Urinary bladder (tissue), 4 donors: ENCODE results near the gene ARSB. TPM values are rescaled to one million over a fixed set of nuclear protein-coding genes. Genes with fewer than 3 reads are reported as not detected.

Experiments
- DNase-seq: peaks from one replicate; pipeline ENCODE4 v3.0.0-alpha.2; 2015; ENCODE audit errors: extremely low spot score
- H3K27ac ChIP-seq: one replicate; pipeline ENCODE4 v1.5.1; 2013; ENCODE audit warnings: low read depth, mild to moderate bottlenecking, moderate library complexity
- H3K36me3 ChIP-seq: one replicate; pipeline ENCODE4 v1.6.1; 2013; ENCODE audit warnings: mild to moderate bottlenecking, moderate library complexity; ENCODE audit not compliant: insufficient read depth
- H3K4me1 ChIP-seq: one replicate; pipeline ENCODE4 v1.6.1; 2013; ENCODE audit warnings: mild to moderate bottlenecking, moderate library complexity; ENCODE audit not compliant: insufficient read depth
- H3K4me3 ChIP-seq: one replicate; pipeline ENCODE4 v1.5.1; 2013; ENCODE audit warnings: low read depth, low read length
- WGBS: extraction: QIAGEN DNeasy Blood & Tissue Kit; methylation state at CpG from one replicate; pipeline ENCODE4 v1.1.7; 2013; 5-methylcytosine and 5-hydroxymethylcytosine counted together
- polyA plus RNA-seq: library from polyadenylated mRNA; stranded (reverse); fragments of 200-250 nt; gene quantifications from one replicate; pipeline ENCODE4 v1.2.3, GENCODE V29; 2013
- total RNA-seq: library from RNA; depleted of rRNA; stranded (reverse); fragments of >200 nt; gene quantifications from one replicate; pipeline ENCODE4 v1.2.3, GENCODE V29; 2014
- donor health status: healthy with polysubstance abuse.
- donor health status: healthy.

ARSB gene
- total and polyA plus RNA-seq, 2 donors: 7.6 to 27.0 TPM

GRCh38 chr5:79011219-79011836 lies 26.2 kb upstream of the ARSB start:
- peaks cover 1% of the 10 kb centered on the region for H3K4me1 ChIP-seq
- H3K36me3 ChIP-seq: no peaks in the 10 kb centered on the region
- DNase-seq: no peak
- H3K4me3 ChIP-seq: no peak overlapping the region
- WGBS: 95% methylated on average over 1 of the region's 1 CpG
- no peak overlapping the region for H3K27ac ChIP-seq

DNA sequence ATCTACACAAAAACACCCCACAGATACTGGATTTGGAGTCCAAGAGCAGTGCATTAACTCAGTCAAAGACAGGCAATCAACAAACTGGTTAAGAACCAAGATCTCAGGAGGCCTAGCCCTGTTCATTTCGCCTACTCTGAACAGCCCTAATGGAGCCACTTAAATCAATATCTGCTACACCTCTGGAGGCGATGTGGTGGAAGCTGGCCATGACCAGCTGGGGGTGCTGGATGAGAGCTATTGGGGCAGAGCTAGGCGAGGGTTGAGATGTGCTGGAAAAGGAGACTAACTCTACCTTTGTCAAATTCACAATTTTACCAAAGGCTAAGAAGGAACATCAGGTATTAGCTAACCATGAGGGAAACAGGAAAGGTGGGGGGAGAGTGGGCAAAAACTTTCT lies 23.3 kb upstream of the ARSB start:
- no peak for DNase-seq
- H3K4me3 ChIP-seq: no peak overlapping the region
- no peaks in the 10 kb centered on the region for H3K36me3 ChIP-seq
- no peaks in the 10 kb centered on the region for H3K4me1 ChIP-seq
- 70% methylated on average over 3 of the region's 3 CpGs for WGBS
- H3K27ac ChIP-seq: no peak overlapping the region

DNA sequence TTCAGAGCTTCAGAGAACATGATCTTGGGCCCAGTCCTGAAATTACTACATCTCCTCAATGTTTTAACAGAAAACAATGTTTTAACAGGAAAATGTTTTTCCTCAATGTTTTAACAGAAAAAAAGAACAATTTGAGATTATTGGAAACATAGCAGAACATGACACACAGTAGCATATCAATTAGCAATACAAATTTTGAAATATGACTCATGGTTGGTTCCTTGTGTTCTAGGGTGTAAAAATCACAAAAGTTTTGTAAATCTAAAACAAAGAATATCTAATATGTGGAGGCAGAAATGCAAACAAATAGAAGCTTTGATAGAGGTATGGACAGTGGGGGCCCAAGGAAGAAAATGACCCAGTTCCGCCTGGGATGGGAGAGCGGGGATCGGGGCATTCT lies 22.8 kb upstream of the ARSB start:
- Histone ChIP-seq H3K4me3 (no peak overlapping the region), H3K36me3 (no peaks in the 10 kb centered on the region), H3K27ac (no peak overlapping the region), H3K4me1 (no peaks in the 10 kb centered on the region)
- no peak for DNase-seq
- 98% methylated on average over 3 of the region's 3 CpGs for WGBS

DNA sequence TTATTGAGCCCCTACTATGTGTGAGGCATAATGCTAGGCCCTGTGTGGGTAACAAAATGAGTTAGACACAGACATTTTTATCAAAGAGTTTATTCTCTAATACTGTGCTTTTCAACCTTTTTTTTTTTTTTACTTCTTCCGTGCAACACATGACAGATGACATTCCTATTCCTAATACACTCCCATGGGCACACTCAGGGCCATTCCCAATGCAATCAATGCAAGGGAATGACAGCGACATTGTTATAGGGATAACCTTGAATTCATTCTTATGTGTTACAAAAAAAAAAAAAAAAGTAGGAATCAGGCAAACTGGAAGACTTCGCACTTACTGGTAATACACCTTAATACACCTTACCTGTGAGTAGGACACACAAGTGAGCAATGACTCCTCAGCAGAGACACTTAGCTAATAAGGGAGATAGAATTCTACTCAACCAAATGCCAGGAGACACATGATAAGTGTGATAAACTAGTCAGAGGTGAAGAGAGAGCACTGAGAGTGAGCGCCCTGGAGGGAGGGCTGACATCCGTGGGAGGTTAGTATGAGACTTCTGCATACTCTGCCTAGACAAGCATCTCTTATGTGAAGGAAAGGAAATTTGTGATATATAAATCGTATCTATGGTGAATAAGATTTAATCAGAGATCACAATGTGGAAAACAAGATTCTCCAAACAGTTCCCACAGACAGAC lies 21.0 kb upstream of the ARSB start:
- DNase-seq: no peak
- Histone ChIP-seq H3K4me3 (no peak overlapping the region), H3K27ac (no peak overlapping the region), H3K36me3 (no peaks in the 10 kb centered on the region), H3K4me1 (no peaks in the 10 kb centered on the region)
- WGBS: 89% methylated on average over 6 of the region's 6 CpGs

DNA sequence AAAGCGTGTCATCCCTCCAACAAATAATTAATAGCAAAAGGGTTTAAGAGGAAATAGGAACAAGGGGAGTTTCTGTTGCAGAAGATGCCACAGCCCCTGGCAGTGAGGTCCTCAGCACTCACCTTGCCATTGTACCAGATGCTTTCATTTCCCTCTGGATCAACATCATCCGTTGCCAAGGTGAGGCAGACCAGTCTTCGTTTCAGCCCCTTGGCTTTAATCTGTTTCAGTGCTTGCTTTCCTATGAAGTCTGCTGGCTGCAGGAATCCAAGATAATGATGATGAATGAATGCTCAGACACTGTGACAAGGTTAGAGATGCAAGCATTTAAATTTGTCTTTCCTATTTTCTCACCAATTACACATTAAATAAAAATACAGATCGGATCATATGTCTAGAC lies 20.0 kb upstream of the ARSB start:
- WGBS: 72% methylated on average over 4 of the region's 4 CpGs
- no peak overlapping the region for H3K4me3 ChIP-seq

DNA sequence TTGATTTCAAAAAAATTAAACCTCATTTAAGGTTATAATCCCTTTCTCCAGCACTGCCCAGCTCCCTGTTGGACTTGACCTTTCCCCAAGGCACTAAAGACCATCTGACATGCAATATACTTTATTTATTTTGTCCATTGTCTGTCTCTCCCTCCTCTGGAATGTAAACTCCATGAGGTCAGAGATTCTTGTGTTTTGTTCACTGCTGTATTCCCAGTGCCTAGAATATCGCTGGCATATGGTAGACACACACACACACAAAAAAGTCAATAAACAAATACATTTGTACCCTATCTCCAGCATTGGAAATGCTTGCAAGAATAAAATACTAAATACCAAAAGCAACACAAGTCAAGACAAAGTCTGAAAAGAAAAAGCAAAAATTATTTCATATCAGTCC lies 17.3 kb upstream of the ARSB start:
- Histone ChIP-seq H3K27ac (no peak overlapping the region), H3K4me1 (no peaks in the 10 kb centered on the region), H3K4me3 (no peak overlapping the region), H3K36me3 (no peaks in the 10 kb centered on the region)
- DNase-seq: no peak
- 80% methylated on average over 1 of the region's 1 CpG for WGBS

More for the DNA sequence above, 20.0 kb upstream of the ARSB start:
- Histone ChIP-seq H3K36me3 (no peaks in the 10 kb centered on the region), H3K27ac (no peak overlapping the region), H3K4me1 (no peaks in the 10 kb centered on the region)
- DNase-seq: no peak

- H3K4me3 ChIP-seq: no peak overlapping the region
- H3K27ac ChIP-seq: no peak overlapping the region
- no peak for DNase-seq
- H3K4me1 ChIP-seq: no peaks in the 10 kb centered on the region
- no peaks in the 10 kb centered on the region for H3K36me3 ChIP-seq
These were observed 16.4 kb upstream of the ARSB start for GRCh38 chr5:79001471-79001870.

DNA sequence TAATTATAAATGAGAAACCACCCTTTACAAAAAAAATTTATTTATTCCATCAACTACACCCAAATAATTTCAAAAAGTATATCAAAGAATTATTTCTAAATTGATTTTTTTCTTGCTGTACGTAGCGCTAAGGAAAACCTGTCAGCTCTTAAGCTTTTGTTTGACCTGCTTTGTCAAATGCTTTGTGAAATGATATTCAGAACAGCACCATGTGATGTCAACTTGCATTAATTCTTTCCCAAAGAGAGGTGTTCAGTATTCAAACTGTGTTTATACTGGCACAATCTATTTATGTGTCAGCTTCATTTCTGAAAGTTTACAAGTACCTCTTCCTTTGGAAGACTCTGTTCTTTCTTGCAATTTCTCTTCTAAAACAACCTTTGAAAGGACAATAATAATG lies 12.0 kb upstream of the ARSB start:
- no peaks in the 10 kb centered on the region for H3K36me3 ChIP-seq
- 91% methylated on average over 2 of the region's 2 CpGs for WGBS
- H3K4me1 ChIP-seq: no peaks in the 10 kb centered on the region
- H3K27ac ChIP-seq: no peak overlapping the region
- H3K4me3 ChIP-seq: no peak overlapping the region
- DNase-seq: no peak

DNA sequence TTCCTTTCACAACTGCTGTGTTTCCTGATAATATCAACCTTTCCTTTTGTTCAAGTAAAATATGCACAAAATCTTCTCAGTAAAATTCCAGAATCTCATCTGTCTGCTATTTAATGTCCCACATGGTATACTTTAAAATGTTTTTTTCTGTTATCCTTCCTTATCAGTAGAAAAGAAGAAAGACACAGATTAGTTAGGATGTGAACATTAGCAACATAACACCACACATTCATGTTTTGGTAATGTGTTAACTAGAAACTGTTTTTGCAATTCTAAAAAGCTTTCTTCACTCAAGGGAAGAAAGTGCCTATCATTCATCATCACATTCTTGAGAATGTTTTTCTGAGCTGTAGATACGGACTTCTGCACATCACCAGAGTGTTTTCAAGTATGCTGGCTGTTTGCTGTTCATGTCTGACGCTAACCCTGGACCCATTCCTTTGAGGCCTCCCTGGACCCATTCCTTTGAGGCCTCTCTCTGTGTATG lies 10.5 kb upstream of the ARSB start:
- no peaks in the 10 kb centered on the region for H3K36me3 ChIP-seq
- no peak overlapping the region for H3K4me3 ChIP-seq
- H3K4me1 ChIP-seq: no peaks in the 10 kb centered on the region
- no peak overlapping the region for H3K27ac ChIP-seq
- no peak for DNase-seq
- 85% methylated on average over 2 of the region's 2 CpGs for WGBS

DNA sequence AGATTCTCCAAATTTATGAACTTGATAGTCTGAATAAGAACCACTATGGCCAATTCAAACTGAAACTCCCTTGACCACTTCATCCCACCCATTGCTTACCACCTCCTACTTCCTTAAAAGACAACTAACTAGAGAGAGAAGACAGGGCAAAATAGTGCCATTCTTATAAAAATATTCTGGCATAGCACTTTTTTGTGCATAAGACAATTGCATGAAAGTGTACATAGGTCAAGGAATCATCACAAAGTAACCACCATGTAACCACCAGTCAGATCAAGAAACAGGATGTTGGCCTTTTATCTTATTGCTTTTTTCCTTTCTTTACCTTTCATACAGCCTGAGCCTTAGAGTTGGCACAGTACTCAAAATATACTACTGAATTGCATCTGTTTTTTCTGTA lies 8.1 kb upstream of the ARSB start:
- no peak for DNase-seq
- Histone ChIP-seq H3K36me3 (no peaks in the 10 kb centered on the region), H3K4me1 (no peaks in the 10 kb centered on the region), H3K4me3 (no peak overlapping the region), H3K27ac (no peak overlapping the region)

DNA sequence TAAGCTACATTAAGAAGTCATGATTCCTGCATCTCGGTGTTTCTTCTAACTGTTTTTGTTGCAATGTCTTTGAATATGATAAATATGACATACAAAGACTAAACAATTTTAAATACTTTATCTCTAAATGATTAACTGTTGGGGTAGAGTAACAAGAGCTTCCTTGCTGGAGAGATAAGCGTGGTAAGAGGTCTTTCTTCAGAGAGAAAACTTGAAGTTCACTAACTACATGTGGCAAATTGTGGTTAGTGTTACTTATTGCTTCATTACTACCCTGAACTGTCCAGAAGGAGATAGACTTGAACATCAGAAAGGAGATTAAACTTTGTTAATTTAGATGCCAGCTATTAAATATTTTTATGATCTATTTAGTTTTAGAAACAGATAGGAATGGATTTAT lies 7.0 kb upstream of the ARSB start:
- 49% methylated on average over 2 of the region's 2 CpGs for WGBS
- DNase-seq: no peak

DNA sequence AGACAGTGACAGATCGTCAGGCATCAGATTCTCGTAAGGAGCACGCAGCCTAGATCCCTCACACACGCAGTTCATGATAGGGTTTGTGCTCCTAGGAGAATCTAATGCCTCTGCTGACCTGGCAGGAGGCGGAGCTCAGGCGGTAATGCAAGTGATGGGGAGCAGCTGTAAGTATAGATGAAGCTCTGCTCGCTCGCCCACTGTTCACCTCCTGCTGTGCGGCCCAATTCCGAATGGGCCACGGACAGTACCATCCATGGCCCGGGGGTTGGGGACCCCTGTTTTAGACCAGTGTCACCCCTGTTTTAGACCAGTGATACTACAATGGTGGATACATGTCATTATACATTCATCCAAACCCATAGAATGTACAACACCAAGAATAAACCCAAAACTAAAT lies 4.0 kb upstream of the ARSB start:
- no peak overlapping the region for H3K27ac ChIP-seq
- no peaks in the 10 kb centered on the region for H3K36me3 ChIP-seq
- H3K4me1 ChIP-seq: no peaks in the 10 kb centered on the region
- DNase-seq: no peak
- 96% methylated on average over 12 of the region's 12 CpGs for WGBS
- H3K4me3 ChIP-seq: no peak overlapping the region

More for the DNA sequence above, 7.0 kb upstream of the ARSB start:
- Histone ChIP-seq H3K27ac (no peak overlapping the region), H3K36me3 (no peaks in the 10 kb centered on the region), H3K4me1 (no peaks in the 10 kb centered on the region), H3K4me3 (no peak overlapping the region)

- peaks cover 2% of the 10 kb centered on the region for H3K4me1 ChIP-seq
- no peaks in the 10 kb centered on the region for H3K36me3 ChIP-seq
- peak overlapping the region; percentile 98 for H3K27ac ChIP-seq
- 7% methylated on average over 11 of the region's 11 CpGs for WGBS
- H3K4me3 ChIP-seq: peak overlapping the region; percentile 91
- DNase-seq: no peak
These were observed 664 bp upstream of the ARSB start for GRCh38 chr5:78985725-78986223.

- Histone ChIP-seq H3K4me1 (peaks cover 2% of the 10 kb centered on the region), H3K4me3 (peak overlapping the region; percentile 91), H3K36me3 (no peaks in the 10 kb centered on the region), H3K27ac (peak overlapping the region; percentile 98)
- under 1% methylated on average over 79 of the region's 79 CpGs for WGBS
- DNase-seq: peak; percentile 69
These were observed 533 bp downstream of the ARSB start for GRCh38 chr5:78984439-78985115.
